ENCODE results near the gene ADAMTS4. TPM values are rescaled to one million over a fixed set of nuclear protein-coding genes. Genes with fewer than 3 reads are reported as not detected.

The ADAMTS4 gene
- total and polyA plus RNA-seq, 2 donors (not counting 1 experiment from before 2014, with no cell fraction given): 0.10 TPM; not detected in 1

DNA sequence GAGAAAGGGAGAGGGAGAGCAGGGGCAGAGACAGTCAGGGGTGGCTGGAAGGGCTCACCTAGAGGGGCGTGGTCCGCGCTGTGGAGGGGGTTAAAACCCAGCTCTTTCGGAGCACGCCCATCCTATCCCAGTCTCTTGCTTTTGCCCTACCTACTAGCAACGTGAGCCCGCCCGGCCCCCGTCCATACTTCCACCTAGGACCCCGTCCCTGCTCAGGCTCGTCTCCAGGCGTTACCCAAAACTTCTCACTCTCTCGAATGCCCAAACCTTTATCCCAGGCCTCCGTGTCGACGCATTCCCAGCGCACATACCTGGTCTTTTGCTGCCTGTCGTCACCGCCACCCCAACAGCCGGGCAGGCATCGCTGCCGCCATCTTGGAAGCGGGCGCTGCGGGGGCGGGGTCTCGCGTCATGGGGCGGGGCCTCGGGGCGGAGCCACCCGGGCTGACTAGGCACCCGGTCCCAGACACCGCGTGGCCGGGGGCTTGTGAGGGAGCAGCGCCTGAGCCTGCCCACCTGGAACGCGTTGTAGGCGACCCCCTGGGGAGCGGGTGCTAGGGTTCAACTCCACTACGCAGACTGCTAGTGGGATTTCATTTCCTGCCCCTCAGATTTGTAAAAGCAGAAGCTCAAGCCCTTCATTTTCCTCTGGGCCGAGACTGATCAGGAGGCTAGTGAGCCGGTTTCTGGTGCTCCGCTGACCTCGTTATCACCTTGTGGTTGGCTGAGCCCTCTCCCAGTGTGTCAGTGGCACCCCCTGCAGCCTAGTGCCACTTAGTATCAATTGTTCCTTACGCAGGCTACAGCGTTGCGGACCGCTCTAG is 21.5 kb downstream of the ADAMTS4 start, which contains the start of gene B4GALT3:
Gene B4GALT3, minus strand, starts transcription at position 396 of the 824 bp plus-strand sequence. CDS start 1,447 bp downstream, outside the sequence.
- no peaks in the 10 kb centered on the region for H3K9me3 ChIP-seq (ENCODE audit: control extremely low read depth in 1 of 3, control insufficient read depth in 2 of 3, insufficient read depth in 1 of 3, low read length in 2 of 3)
- peaks cover 33% of the 10 kb centered on the region for H3K79me2 ChIP-seq (ENCODE audit: control insufficient read depth, insufficient read depth, low read length)
- Mint-ChIP-seq H3K9me3 (ENCODE audit: insufficient read depth) (no peaks in the 10 kb centered on the region), H3K27ac (peak within 1 kb of the TSS; percentile 100), H3K4me3 (peak within 1 kb of the TSS; percentile 99), H3K4me1 (peaks cover 64% of the 10 kb centered on the region), H3K27me3 (no peaks in the 10 kb centered on the region)
- ATAC-seq (ENCODE audit: low read depth): peak; percentile 92
- WGBS (ENCODE audit: insufficient coverage): 5% methylated on average over 46 of the region's 50 CpGs
- intact Hi-C loops (cut with micrococcal nuclease): loop anchor here (1.0 kb wide), 4 partner anchors 8 to 25 kb away; partner anchors contain the start of genes NDUFS2, PPOX and USP21
- peaks cover 36 to 52% of the 10 kb centered on the region in 2 donors for H3K4me1 ChIP-seq (ENCODE audit: control insufficient read depth in 2 of 2, insufficient read depth in 2 of 2, low read length in 2 of 2)
- peaks cover 9% of the 10 kb centered on the region for H4K20me1 ChIP-seq (ENCODE audit: control insufficient read depth, insufficient read depth, low read length, poor library complexity, severe bottlenecking)
- POLR2A ChIA-PET: interaction anchor here (0.6 to 2.3 kb wide), 6 partner anchors 11 to 48 kb away, joined by 4 to 10 read pairs (median 6); partner anchors contain the start of genes APOA2, NDUFS2, PPOX and TOMM40L
- no peaks in the 10 kb centered on the region for H3K27me3 ChIP-seq (replicated peaks in 1 of 4; ENCODE audit: control extremely low read depth in 1 of 4, control insufficient read depth in 3 of 4, insufficient read depth in 4 of 4, low read length in 3 of 4)
- H3K27ac ChIP-seq (ENCODE audit: low read length in 2 of 2): peak within 1 kb of the TSS; percentile 76 to 81
- TF ChIP-seq, protein P1, sequence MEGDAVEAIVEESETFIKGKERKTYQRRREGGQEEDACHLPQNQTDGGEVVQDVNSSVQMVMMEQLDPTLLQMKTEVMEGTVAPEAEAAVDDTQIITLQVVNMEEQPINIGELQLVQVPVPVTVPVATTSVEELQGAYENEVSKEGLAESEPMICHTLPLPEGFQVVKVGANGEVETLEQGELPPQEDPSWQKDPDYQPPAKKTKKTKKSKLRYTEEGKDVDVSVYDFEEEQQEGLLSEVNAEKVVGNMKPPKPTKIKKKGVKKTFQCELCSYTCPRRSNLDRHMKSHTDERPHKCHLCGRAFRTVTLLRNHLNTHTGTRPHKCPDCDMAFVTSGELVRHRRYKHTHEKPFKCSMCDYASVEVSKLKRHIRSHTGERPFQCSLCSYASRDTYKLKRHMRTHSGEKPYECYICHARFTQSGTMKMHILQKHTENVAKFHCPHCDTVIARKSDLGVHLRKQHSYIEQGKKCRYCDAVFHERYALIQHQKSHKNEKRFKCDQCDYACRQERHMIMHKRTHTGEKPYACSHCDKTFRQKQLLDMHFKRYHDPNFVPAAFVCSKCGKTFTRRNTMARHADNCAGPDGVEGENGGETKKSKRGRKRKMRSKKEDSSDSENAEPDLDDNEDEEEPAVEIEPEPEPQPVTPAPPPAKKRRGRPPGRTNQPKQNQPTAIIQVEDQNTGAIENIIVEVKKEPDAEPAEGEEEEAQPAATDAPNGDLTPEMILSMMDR (IDR thresholded peaks at IDR 0.05): no peak
- TF ChIP-seq EZH2 (IDR thresholded peaks at IDR 0.05; ENCODE audit: borderline replicate concordance, insufficient read depth, low read depth, low read length, poor library complexity, severe bottlenecking): no peak
- peak within 1 kb of the TSS; percentile 82 for H3K4me2 ChIP-seq (replicated peaks; ENCODE audit: low read depth, low read length, poor library complexity, severe bottlenecking)
- peak within 1 kb of the TSS; percentile 75 to 95 (median 90) for H3K4me3 ChIP-seq (ENCODE audit: control extremely low read depth in 1 of 5, extremely low read depth in 1 of 5, insufficient read depth in 1 of 5, low read depth in 2 of 5, low read length in 4 of 5)
- H3K9ac ChIP-seq (ENCODE audit: low read length): peak within 1 kb of the TSS; percentile 83
- peaks cover 3 to 37% of the 10 kb centered on the region in 2 experiments for H3K36me3 ChIP-seq (replicated peaks in 1 of 2; ENCODE audit: control extremely low read depth in 1 of 2, control insufficient read depth in 1 of 2, extremely low read depth in 1 of 2, insufficient read depth in 2 of 2, low read length in 1 of 2)
- H2AFZ ChIP-seq (ENCODE audit: insufficient read depth, low read depth, low read length, poor library complexity, severe bottlenecking): peak within 1 kb of the TSS; percentile 96
- DNase-seq: peak; percentile 92
- CTCF ChIA-PET: interaction anchor here (0.6 to 3.3 kb wide), 5 partner anchors 11 to 79 kb away, joined by 3 to 24 read pairs (median 4); partner anchors contain the start of genes KLHDC9, PPOX and TOMM40L

All from B cell (primary cell).